ENCODE results near the gene TPRKB.

GRCh38 chr2:73685764-73686438 is 51.2 kb downstream of the TPRKB start:
- TF ChIP-seq, protein P1, sequence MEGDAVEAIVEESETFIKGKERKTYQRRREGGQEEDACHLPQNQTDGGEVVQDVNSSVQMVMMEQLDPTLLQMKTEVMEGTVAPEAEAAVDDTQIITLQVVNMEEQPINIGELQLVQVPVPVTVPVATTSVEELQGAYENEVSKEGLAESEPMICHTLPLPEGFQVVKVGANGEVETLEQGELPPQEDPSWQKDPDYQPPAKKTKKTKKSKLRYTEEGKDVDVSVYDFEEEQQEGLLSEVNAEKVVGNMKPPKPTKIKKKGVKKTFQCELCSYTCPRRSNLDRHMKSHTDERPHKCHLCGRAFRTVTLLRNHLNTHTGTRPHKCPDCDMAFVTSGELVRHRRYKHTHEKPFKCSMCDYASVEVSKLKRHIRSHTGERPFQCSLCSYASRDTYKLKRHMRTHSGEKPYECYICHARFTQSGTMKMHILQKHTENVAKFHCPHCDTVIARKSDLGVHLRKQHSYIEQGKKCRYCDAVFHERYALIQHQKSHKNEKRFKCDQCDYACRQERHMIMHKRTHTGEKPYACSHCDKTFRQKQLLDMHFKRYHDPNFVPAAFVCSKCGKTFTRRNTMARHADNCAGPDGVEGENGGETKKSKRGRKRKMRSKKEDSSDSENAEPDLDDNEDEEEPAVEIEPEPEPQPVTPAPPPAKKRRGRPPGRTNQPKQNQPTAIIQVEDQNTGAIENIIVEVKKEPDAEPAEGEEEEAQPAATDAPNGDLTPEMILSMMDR (IDR thresholded peaks at IDR 0.05) = no peak
- no peak for TF ChIP-seq POLR2A (IDR thresholded peaks at IDR 0.05)
